Measurements from ENCODE around the gene PCNX1. TPM values are rescaled to one million over a fixed set of nuclear protein-coding genes. Genes with fewer than 3 reads are reported as not detected.

Gene PCNX1
- total and polyA plus RNA-seq, 9 of the 15 experiments (the other 6 are each of a cell fraction or from before 2014, with no cell fraction given) = 0.30 to 4.5 (median 2.3) TPM

GRCh38 chr14:71001742-71002141 is 94.5 kb downstream of the PCNX1 start (continued):
- TF ChIP-seq NCOA4 (IDR thresholded peaks at IDR 0.05; ENCODE audit: partially characterized antibody) (no peak), KLF16 (IDR thresholded peaks at IDR 0.05) (no peak), HCFC1 (IDR thresholded peaks at IDR 0.05; ENCODE audit: low read depth, low read length) (no peak), SPI1 (IDR thresholded peaks at IDR 0.05; ENCODE audit: borderline replicate concordance, low read depth, low read length) (no peak), E2F5 (CRISPR knock-in tag; IDR thresholded peaks at IDR 0.05) (no peak), HMG20A (CRISPR knock-in tag; conservative IDR thresholded peaks at IDR 0.05) (no peak), ZNF551 (CRISPR knock-in tag; IDR thresholded peaks at IDR 0.05) (no peak), NELFE (IDR thresholded peaks at IDR 0.05; ENCODE audit: insufficient read depth, insufficient read length) (no peak), ELK1 (CRISPR knock-in tag; IDR thresholded peaks at IDR 0.05) (no peak), FIP1L1 (IDR thresholded peaks at IDR 0.05; ENCODE audit: low read depth, low read length, poor library complexity, severe bottlenecking) (no peak), POLR2G (IDR thresholded peaks at IDR 0.05; ENCODE audit: low read depth, low read length) (no peak), HMBOX1 (IDR thresholded peaks at IDR 0.05) (no peak), ZFPM2 (CRISPR knock-in tag; IDR thresholded peaks at IDR 0.05) (no peak), MCM2 (IDR thresholded peaks at IDR 0.05; ENCODE audit: low read depth) (no peak), SMAD1 (IDR thresholded peaks at IDR 0.05; ENCODE audit: low read depth, low read length, partially characterized antibody) (no peak), GTF2E2 (tag; IDR thresholded peaks at IDR 0.05) (no peak), PBX2 (CRISPR knock-in tag; IDR thresholded peaks at IDR 0.05; ENCODE audit: low read depth) (no peak), PBX2 (tag; conservative IDR thresholded peaks at IDR 0.05; ENCODE audit: low read depth) (0 out of 2 replicates have a peak, but pooled peaks have one; percentile 29), ESRRA (IDR thresholded peaks at IDR 0.05; ENCODE audit: borderline replicate concordance, low read depth) (peak; percentile 84), ZNF444 (CRISPR knock-in tag; IDR thresholded peaks at IDR 0.05) (no peak), CHD4 (IDR thresholded peaks at IDR 0.05; ENCODE audit: insufficient read depth, insufficient replicate concordance, low read depth, low read length, poor library complexity, severe bottlenecking) (no peak), ZNF696 (CRISPR knock-in tag; conservative IDR thresholded peaks at IDR 0.05) (no peak), TFAM (CRISPR knock-in tag; conservative IDR thresholded peaks at IDR 0.05) (no peak), ZKSCAN8 (CRISPR knock-in tag; IDR thresholded peaks at IDR 0.05) (no peak)
